Heart right ventricle (tissue), 16 donors: ENCODE results near the gene AGO4. TPM values are rescaled to one million over a fixed set of nuclear protein-coding genes. Genes with fewer than 3 reads are reported as not detected.

Experiments used
- ATAC-seq, 8 donors: fragments of 200-7000 bp; cut with Tn5 transposase; one replicate each; pipeline ENCODE4 v1.9.1; 2020; ENCODE audit warnings: mild to moderate bottlenecking in 8 of 8, moderate library complexity in 8 of 8, moderate number of reproducible peaks in 1 of 8
- DNase-seq, 2 donors: peaks; one replicate each; pipeline ENCODE4 v3.0.0-alpha.2; 2020
- H3K27ac ChIP-seq, 10 donors: fragments of 200-600 bp; sonication (generic) in 2 of 10; one replicate each; pipeline versions ENCODE4 v1.5.0 to v1.8.0; 2020 to 2022; ENCODE audit warnings: mild to moderate bottlenecking in 3 of 10
- H3K27me3 ChIP-seq, 7 donors: fragments of 200-600 bp; one replicate each; pipeline ENCODE4 v1.8.0; 2021 to 2022; ENCODE audit warnings: mild to moderate bottlenecking in 2 of 7
- H3K36me3 ChIP-seq, 9 donors: fragments of 200-600 bp; sonication (generic) in 1 of 9; one replicate each; pipeline versions ENCODE4 v1.5.0 to v1.8.0; 2020 to 2022; ENCODE audit warnings: mild to moderate bottlenecking in 2 of 9
- H3K4me1 ChIP-seq, 9 donors: fragments of 200-600 bp; sonication (generic) in 1 of 9; one replicate each; pipeline versions ENCODE4 v1.5.0 to v1.8.0; 2020 to 2022; ENCODE audit warnings: mild to moderate bottlenecking in 4 of 9
- H3K4me3 ChIP-seq, 10 donors: fragments of 200-600 bp; sonication (generic) in 2 of 10; one replicate each; pipeline versions ENCODE4 v1.5.0 to v1.8.0; 2020 to 2022; ENCODE audit warnings: mild to moderate bottlenecking in 7 of 10, moderate library complexity in 2 of 10
- H3K9me3 ChIP-seq, 11 donors: fragments of 200-600 bp in 10 of 11; sonication (generic) in 2 of 11; one replicate each; pipeline versions ENCODE4 v1.5.0 to v1.8.0; 2013 to 2022; ENCODE audit warnings: mild to moderate bottlenecking in 2 of 11, control low read depth in 1 of 11, moderate library complexity in 1 of 11
- CTCF ChIP-seq, 9 donors: fragments of 200-600 bp; sonication (generic) in 2 of 9; IDR thresholded peaks; one replicate each; pipeline versions ENCODE4 v1.5.0 to v1.8.0; 2021 to 2022; ENCODE audit warnings: antibody characterized with exemption in 9 of 9, mild to moderate bottlenecking in 5 of 9, moderate library complexity in 1 of 9
- WGBS, 2 donors: extraction: QIAGEN DNeasy Blood & Tissue Kit; methylation state at CpG; one replicate each; pipeline ENCODE4 v1.1.7; 2013; ENCODE audit warnings: inconsistent platforms in 1 of 2; 5-methylcytosine and 5-hydroxymethylcytosine counted together
- intact Hi-C, 10 donors: fragments of 100-400 bp; cut with DNase I; formaldehyde crosslinking; loops; one replicate each; pipeline versions ENCODE4 v1.11.1 to v1.14.2; 2022
- long read RNA-seq, 3 donors: library from polyadenylated mRNA; unstranded; transcript quantifications; one replicate each; pipeline ENCODE4 v2.0.0, GENCODE V29; 2020 to 2021
- polyA plus RNA-seq, 2 donors: library from polyadenylated mRNA; stranded (reverse); fragments of 200-250 nt; gene quantifications; one replicate each; pipeline ENCODE4 v1.2.3, GENCODE V29; 2013
- total RNA-seq, 10 donors: library from RNA; stranded (reverse); fragmentation: NEBNext Ultra II Directional in 3 of 10; extraction: Animal tissue kit (Norgen Biotek cat#: 25700) in 3 of 10; gene quantifications; one replicate each; pipeline versions ENCODE4 v1.2.1 to v1.2.4, GENCODE V29; 2021 to 2023
- donor health status: Arrhythmogenic right ventricular cardiomyopathy.
- donor health status: ischemic (EF 13 %, LVEDD 7.1; RV severe dilation, severe dysfunction).
- donor health status: healthy with polysubstance abuse.
- donor health status: DM: no; HTN: yes; CAD: no.
- donor health status: DM: no; HTN: no; CAD: no.
- donor health status: ischemic (EF 25% LVEDD 6.9; RV normal size, moderate dysfunction).
- donor health status: ischemic (EF 25% LVEDD 5.7; RV mildly dilated, moderate dysfunction).
- donor health status: healthy.
- donor health status: DM: yes; HTN: yes; CAD: no.
- donor health status: Ischemic cardiomyopathy.
- donor health status: ischemic (EF 35%, LVEDD 5.7; RV mildly dilated, moderate dysfunction).
- donor health status: nonischemic (EF 11% LVEDD 7.7; RV severe dilation, severe dysfunction).
- donor health status: DM: yes; HTN: yes; CAD: no.
- donor health status: PGD.
- donor health status: ischemic (EF 29% LVEDD 5.4; RV normal size, mild dysfunction).
- donor health status: nonischemic (EF 23%, LVEDD 6.1; RV moderate dilation, normal function).

Gene AGO4
- total RNA-seq (10 to 100 TPM; 15.0 to 25.1 (median 20.5) TPM), polyA plus RNA-seq (10 to 100 TPM in 1 of 2 donors, 1 to 10 TPM in 1; 4.1 to 10.5 TPM)
- long read RNA-seq, donor 1, full-length matches to known transcripts, result 11 of 29 reads
- long read RNA-seq, donor 1, partial matches to known transcripts, result 7 of 29 reads
- long read RNA-seq, donor 1, other reads (novel, unspliced or antisense), result 11 of 29 reads
- long read RNA-seq, donor 2, full-length matches to known transcripts, result 21 of 39 reads
- long read RNA-seq, donor 2, partial matches to known transcripts, result 11 of 39 reads
- long read RNA-seq, donor 2, other reads (novel, unspliced or antisense), result 7 of 39 reads
- long read RNA-seq, donor 3, partial matches to known transcripts, result 0 of 8 reads
- long read RNA-seq, donor 3, other reads (novel, unspliced or antisense), result 8 of 8 reads

- H3K9me3 ChIP-seq, result no peaks in the 10 kb centered on the region
- peak within 1 kb of the TSS; percentile 73 to 97 (median 92) for H3K4me3 ChIP-seq
- peak in 2 of 9 donors; percentile 7 to 30 for TF ChIP-seq CTCF (IDR thresholded peaks at IDR 0.05)
- H3K27ac ChIP-seq, result peak within 1 kb of the TSS; percentile 85 to 99 (median 96)
- H3K27me3 ChIP-seq, result no peaks in the 10 kb centered on the region
- peak; percentile 58 to 74 for DNase-seq
- 0% methylated on average over 64 to 103 of the region's 105 CpGs for WGBS, 2 donors
- intact Hi-C loops, result no loop called here
- no peaks in the 10 kb centered on the region for H3K36me3 ChIP-seq
- ATAC-seq, result peak; percentile 78 to 88 (median 84)
- peaks cover 6 to 67% (median 25%) of the 10 kb centered on the region in 9 donors for H3K4me1 ChIP-seq
Measured at GRCh38 chr1:35807614-35808449, at the start of gene AGO4. AGO4 (plus strand) TSS chr1:35808016; CDS start chr1:35808417, 401 bp downstream.

GRCh38 chr1:35762141-35762540 lies 45.7 kb upstream of the AGO4 start:
- intact Hi-C loops, result no loop called here
- no peak overlapping the region for H3K27ac ChIP-seq
- H3K4me3 ChIP-seq, result no peak overlapping the region
- H3K4me1 ChIP-seq, result no peaks in the 10 kb centered on the region
- H3K9me3 ChIP-seq, result no peaks in the 10 kb centered on the region
- no peak for ATAC-seq
- no peaks in the 10 kb centered on the region for H3K27me3 ChIP-seq
- peaks cover 0 to 18% (median 0%) of the 10 kb centered on the region in 9 donors for H3K36me3 ChIP-seq
- no peak for DNase-seq
- TF ChIP-seq CTCF (IDR thresholded peaks at IDR 0.05), result no peak
- 54 to 66% methylated on average over 2 of the region's 2 CpGs for WGBS, 2 donors

- no peak for TF ChIP-seq CTCF (IDR thresholded peaks at IDR 0.05)
- no peaks in the 10 kb centered on the region for H3K27me3 ChIP-seq
- no peak overlapping the region for H3K4me3 ChIP-seq
- intact Hi-C loops, result no loop called here
- peaks cover 0 to under 1% (median 0%) of the 10 kb centered on the region in 9 donors for H3K4me1 ChIP-seq
- ATAC-seq, result no peak
- no peak for DNase-seq
- no peak overlapping the region for H3K27ac ChIP-seq
- no peaks in the 10 kb centered on the region for H3K9me3 ChIP-seq
- H3K36me3 ChIP-seq, result peaks cover 0 to 18% (median 0%) of the 10 kb centered on the region in 9 donors
Measured at GRCh38 chr1:35763201-35763600, 44.6 kb upstream of the AGO4 start.

- ATAC-seq (no peak), DNase-seq (no peak)
- no peak overlapping the region for H3K27ac ChIP-seq
- no peaks in the 10 kb centered on the region for H3K9me3 ChIP-seq
- H3K27me3 ChIP-seq, result no peaks in the 10 kb centered on the region
- TF ChIP-seq CTCF (IDR thresholded peaks at IDR 0.05), result no peak
- WGBS, 2 donors, result 96 to 97% methylated on average over 3 of the region's 3 CpGs
- no peak overlapping the region for H3K4me3 ChIP-seq
- H3K4me1 ChIP-seq, result peaks cover 0 to 8% (median 6%) of the 10 kb centered on the region in 9 donors
- intact Hi-C loops, result no loop called here
- peaks cover 0 to 18% (median 0%) of the 10 kb centered on the region in 9 donors for H3K36me3 ChIP-seq
Measured at GRCh38 chr1:35764283-35764682, 43.5 kb upstream of the AGO4 start.
